PC-3 (cell line): ENCODE data around the gene NFKBIA. TPM values are rescaled to one million over a fixed set of nuclear protein-coding genes. Genes with fewer than 3 reads are reported as not detected.

ENCODE experiments used
- ATAC-seq: fragments of 200-7000 bp; cut with Tn5 transposase; 2 replicates; pipeline ENCODE4 v1.9.1; 2020; ENCODE audit warnings: mild to moderate bottlenecking, moderate library complexity
- BruUV-seq: library from RNA; stranded (reverse); fragments of 400-500 nt; replicated peaks from 2 replicates; lab custom pipeline; 2021; lab: Mats Ljungman, UMichigan
- CTCF ChIA-PET: fragments of 300-600 bp; sonication (Branson Sonifier 250); formaldehyde crosslinking; loops from one replicate; lab custom pipeline; 2022; ENCODE audit warnings: antibody characterized with exemption; lab: Charles Lee
- POLR2A ChIA-PET: fragments of 300-600 bp; sonication (Branson Sonifier 250); formaldehyde crosslinking; loops from one replicate; lab custom pipeline; 2022; ENCODE audit warnings: antibody characterized with exemption; ENCODE audit not compliant: unreplicated experiment; lab: Charles Lee
- DNase-seq: peaks from one replicate; pipeline ENCODE4 v3.0.0-alpha.2; 2015
- H2AFZ ChIP-seq: fragments of 300-600 bp; sonication (generic); 2 replicates; pipeline ENCODE4 v1.6.0; 2016; ENCODE audit warnings: antibody characterized with exemption, low read length
- H3F3A ChIP-seq: fragments of 300-600 bp; sonication (generic); one replicate; pipeline ENCODE4 v1.6.0; 2017; ENCODE audit warnings: antibody characterized with exemption, low read length, control low read depth, mild to moderate bottlenecking; ENCODE audit not compliant: unreplicated experiment
- H3K27ac ChIP-seq: fragments of 300-600 bp; sonication (generic); 2 replicates; pipeline ENCODE4 v1.5.1; 2016; ENCODE audit warnings: mild to moderate bottlenecking, low read length
- H3K27me3 ChIP-seq: fragments of 300-600 bp; sonication (generic); 2 replicates; pipeline ENCODE4 v1.6.1; 2016; ENCODE audit warnings: low read length, mixed read lengths
- H3K36me3 ChIP-seq: fragments of 300-600 bp; sonication (generic); 2 replicates; pipeline ENCODE4 v1.6.1; 2016; ENCODE audit warnings: low read depth, mixed run types, low read length, mixed read lengths
- H3K4me1 ChIP-seq: fragments of 300-600 bp; sonication (generic); 2 replicates; pipeline ENCODE4 v1.5.1; 2016; ENCODE audit warnings: low read length; ENCODE audit not compliant: insufficient read depth
- H3K4me2 ChIP-seq: fragments of 300-600 bp; sonication (generic); 2 replicates; pipeline ENCODE4 v1.6.0; 2016; ENCODE audit warnings: low read length
- H3K4me3 ChIP-seq: fragments of 300-600 bp; sonication (generic); 2 replicates; pipeline ENCODE4 v1.5.1; 2016; ENCODE audit warnings: mild to moderate bottlenecking, low read length, mixed read lengths
- H3K79me2 ChIP-seq: fragments of 300-600 bp; sonication (generic); 2 replicates; pipeline ENCODE4 v1.6.1; 2017; ENCODE audit warnings: low read length, mixed read lengths
- H3K9ac ChIP-seq: fragments of 300-600 bp; sonication (generic); 2 replicates; pipeline ENCODE4 v1.6.0; 2016; ENCODE audit warnings: mild to moderate bottlenecking, low read length
- H3K9me2 ChIP-seq: fragments of 300-600 bp; sonication (generic); replicated peaks from 2 replicates; pipeline ENCODE4 v1.6.1; 2016; ENCODE audit warnings: mixed run types, low read length, mixed read lengths
- H3K9me3 ChIP-seq: fragments of 300-600 bp; sonication (generic); 2 replicates; pipeline ENCODE4 v1.6.1; 2016; ENCODE audit warnings: low read length, mixed read lengths
- H4K20me1 ChIP-seq: fragments of 300-600 bp; sonication (generic); 2 replicates; pipeline ENCODE4 v1.6.1; 2016; ENCODE audit warnings: low read length, mixed read lengths
- CTCF ChIP-seq: fragments of 300-600 bp; sonication (generic); conservative IDR thresholded peaks from 2 replicates; pipeline ENCODE4 v1.5.1; 2017; ENCODE audit warnings: antibody characterized with exemption, low read depth, mild to moderate bottlenecking, low read length
- EZH2 ChIP-seq: fragments of 300-600 bp; sonication (generic); IDR thresholded peaks from one replicate; pipeline ENCODE4 v1.6.1; 2017; ENCODE audit warnings: antibody characterized with exemption, mild to moderate bottlenecking, low read length; ENCODE audit not compliant: unreplicated experiment
- EZH2phosphoT487 ChIP-seq: fragments of 300-600 bp; sonication (generic); IDR thresholded peaks from 2 replicates; pipeline ENCODE4 v1.6.1; 2018; ENCODE audit warnings: mild to moderate bottlenecking, antibody characterized with exemption, low read length, borderline replicate concordance
- intact Hi-C: fragments of 100-400 bp; cut with micrococcal nuclease; formaldehyde crosslinking; loops from 2 replicates; pipeline ENCODE4 v1.9.0; 2023
- total RNA-seq: library from RNA; depleted of rRNA; stranded (reverse); fragments of >200 nt; gene quantifications from 2 replicates; pipeline ENCODE4 v1.2.3, GENCODE V29; 2014

Gene NFKBIA
- total RNA-seq, 1 experiment from 2014 or later: 226 TPM

GRCh38 chr14:35370969-35371368, 33.6 kb downstream of the NFKBIA start:
- Histone ChIP-seq H3K9ac (no peak overlapping the region), H3K79me2 (no peaks in the 10 kb centered on the region), H3K9me2 (no peaks in the 10 kb centered on the region), H3K36me3 (0 out of 2 replicates have a peak, but pooled peaks cover 3% of the 10 kb centered on the region), H3F3A (no peaks in the 10 kb centered on the region), H4K20me1 (no peaks in the 10 kb centered on the region), H3K4me3 (no peak overlapping the region), H3K4me1 (peaks cover 27% of the 10 kb centered on the region), H2AFZ (no peak overlapping the region), H3K27ac (no peak overlapping the region), H3K27me3 (no peaks in the 10 kb centered on the region), H3K4me2 (no peak overlapping the region), H3K9me3 (0 out of 2 replicates have a peak, but pooled peaks cover 3% of the 10 kb centered on the region)
- ChIA-PET POLR2A (no interaction called here), CTCF (no interaction called here)
- ATAC-seq (no peak), DNase-seq (no peak)
- TF ChIP-seq EZH2: no peak
- no peak for TF ChIP-seq CTCF
- TF ChIP-seq EZH2phosphoT487: no peak
- BruUV-seq: no TSS peak
- intact Hi-C loops: loop anchor here (5.0 kb wide), 1 partner anchor 39 kb away; no protein-coding TSS in a partner anchor

- H3K4me1 ChIP-seq: peaks cover 38% of the 10 kb centered on the region
- no peaks in the 10 kb centered on the region for H4K20me1 ChIP-seq
- peak overlapping the region; percentile 62 for H3K4me2 ChIP-seq
- H3K27me3 ChIP-seq: no peaks in the 10 kb centered on the region
- ChIA-PET CTCF (interaction anchor here (0.5 to 1.5 kb wide), 3 partner anchors 35 to 140 kb away, joined by 3 to 10 read pairs (median 3); partner anchors contain the start of gene NFKBIA), POLR2A (interaction anchor here (0.6 to 0.9 kb wide), 7 partner anchors 28 to 210 kb away, joined by 3 to 10 read pairs (median 5); partner anchors contain the start of gene PSMA6)
- H3K4me3 ChIP-seq: peak overlapping the region; percentile 25; the same call in 1 of the 2 replicates
- BruUV-seq: no TSS peak
- intact Hi-C loops: loop anchor here (5.0 kb wide), 1 partner anchor 37 kb away; no protein-coding TSS in a partner anchor
- H3K9me3 ChIP-seq: 0 out of 2 replicates have a peak, but pooled peaks cover 3% of the 10 kb centered on the region
- H2AFZ ChIP-seq: peak overlapping the region; percentile 59
- H3K9ac ChIP-seq: no peak overlapping the region
- DNase-seq (peak; percentile 85), ATAC-seq (peak; percentile 85)
- no peaks in the 10 kb centered on the region for H3K79me2 ChIP-seq
- TF ChIP-seq EZH2phosphoT487: no peak
- TF ChIP-seq CTCF: no peak
- TF ChIP-seq EZH2: no peak
- peak overlapping the region; percentile 38; the same call in 1 of the 2 replicates for H3K27ac ChIP-seq
- 0 out of 2 replicates have a peak, but pooled peaks cover 3% of the 10 kb centered on the region for H3K36me3 ChIP-seq
- no peaks in the 10 kb centered on the region for H3F3A ChIP-seq
- H3K9me2 ChIP-seq: no peaks in the 10 kb centered on the region
These were observed 34.8 kb downstream of the NFKBIA start for GRCh38 chr14:35369701-35370191.
